ENCODE data around the gene KIT. TPM values are rescaled to one million over a fixed set of nuclear protein-coding genes. Genes with fewer than 3 reads are reported as not detected.

The KIT gene
- total and polyA plus RNA-seq, 2 donors (not counting 1 experiment from before 2014, with no cell fraction given): 0.01 TPM; not detected in 1

GRCh38 chr4:54675721-54676461, 18.1 kb downstream of the KIT start:
- Histone ChIP-seq H3K27me3 (replicated peaks in 1 of 4; ENCODE audit: control extremely low read depth in 1 of 4, control insufficient read depth in 3 of 4, insufficient read depth in 4 of 4, low read length in 3 of 4) (peaks cover 0 to 7% (median 0%) of the 10 kb centered on the region in 4 experiments), H4K20me1 (ENCODE audit: control insufficient read depth, insufficient read depth, low read length, poor library complexity, severe bottlenecking) (no peaks in the 10 kb centered on the region), H3K79me2 (ENCODE audit: control insufficient read depth, insufficient read depth, low read length) (no peaks in the 10 kb centered on the region), H3K9ac (ENCODE audit: low read length) (no peak overlapping the region), H3K27ac (ENCODE audit: low read length in 2 of 2) (no peak overlapping the region), H3K9me3 (ENCODE audit: control extremely low read depth in 1 of 3, control insufficient read depth in 2 of 3, insufficient read depth in 1 of 3, low read length in 2 of 3) (no peaks in the 10 kb centered on the region), H2AFZ (ENCODE audit: insufficient read depth, low read depth, low read length, poor library complexity, severe bottlenecking) (no peak overlapping the region), H3K4me2 (replicated peaks; ENCODE audit: low read depth, low read length, poor library complexity, severe bottlenecking) (no peak overlapping the region), H3K4me3 (ENCODE audit: control extremely low read depth in 1 of 5, extremely low read depth in 1 of 5, insufficient read depth in 1 of 5, low read depth in 2 of 5, low read length in 4 of 5) (no peak overlapping the region), H3K4me1 (ENCODE audit: control insufficient read depth in 2 of 2, insufficient read depth in 2 of 2, low read length in 2 of 2) (no peaks in the 10 kb centered on the region), H3K36me3 (replicated peaks in 1 of 2; ENCODE audit: control extremely low read depth in 1 of 2, control insufficient read depth in 1 of 2, extremely low read depth in 1 of 2, insufficient read depth in 2 of 2, low read length in 1 of 2) (no peaks in the 10 kb centered on the region)
- Mint-ChIP-seq H3K27ac (no peak overlapping the region), H3K9me3 (ENCODE audit: insufficient read depth) (no peaks in the 10 kb centered on the region), H3K27me3 (peaks cover 26% of the 10 kb centered on the region), H3K4me1 (no peaks in the 10 kb centered on the region), H3K4me3 (no peak overlapping the region)
- ATAC-seq (ENCODE audit: low read depth) (no peak), DNase-seq (no peak)
- POLR2A ChIA-PET: no interaction called here
- CTCF ChIA-PET: interaction anchor here (0.9 to 1.2 kb wide), 2 partner anchors 10 to 12 kb away, joined by 3 to 4 read pairs; no protein-coding TSS in a partner anchor
- intact Hi-C loops (cut with micrococcal nuclease): no loop called here
- TF ChIP-seq, protein P1, sequence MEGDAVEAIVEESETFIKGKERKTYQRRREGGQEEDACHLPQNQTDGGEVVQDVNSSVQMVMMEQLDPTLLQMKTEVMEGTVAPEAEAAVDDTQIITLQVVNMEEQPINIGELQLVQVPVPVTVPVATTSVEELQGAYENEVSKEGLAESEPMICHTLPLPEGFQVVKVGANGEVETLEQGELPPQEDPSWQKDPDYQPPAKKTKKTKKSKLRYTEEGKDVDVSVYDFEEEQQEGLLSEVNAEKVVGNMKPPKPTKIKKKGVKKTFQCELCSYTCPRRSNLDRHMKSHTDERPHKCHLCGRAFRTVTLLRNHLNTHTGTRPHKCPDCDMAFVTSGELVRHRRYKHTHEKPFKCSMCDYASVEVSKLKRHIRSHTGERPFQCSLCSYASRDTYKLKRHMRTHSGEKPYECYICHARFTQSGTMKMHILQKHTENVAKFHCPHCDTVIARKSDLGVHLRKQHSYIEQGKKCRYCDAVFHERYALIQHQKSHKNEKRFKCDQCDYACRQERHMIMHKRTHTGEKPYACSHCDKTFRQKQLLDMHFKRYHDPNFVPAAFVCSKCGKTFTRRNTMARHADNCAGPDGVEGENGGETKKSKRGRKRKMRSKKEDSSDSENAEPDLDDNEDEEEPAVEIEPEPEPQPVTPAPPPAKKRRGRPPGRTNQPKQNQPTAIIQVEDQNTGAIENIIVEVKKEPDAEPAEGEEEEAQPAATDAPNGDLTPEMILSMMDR (IDR thresholded peaks at IDR 0.05): no peak
- no peak for TF ChIP-seq EZH2 (IDR thresholded peaks at IDR 0.05; ENCODE audit: borderline replicate concordance, insufficient read depth, low read depth, low read length, poor library complexity, severe bottlenecking)
- 71% methylated on average over 10 of the region's 12 CpGs for WGBS (ENCODE audit: insufficient coverage)

DNA sequence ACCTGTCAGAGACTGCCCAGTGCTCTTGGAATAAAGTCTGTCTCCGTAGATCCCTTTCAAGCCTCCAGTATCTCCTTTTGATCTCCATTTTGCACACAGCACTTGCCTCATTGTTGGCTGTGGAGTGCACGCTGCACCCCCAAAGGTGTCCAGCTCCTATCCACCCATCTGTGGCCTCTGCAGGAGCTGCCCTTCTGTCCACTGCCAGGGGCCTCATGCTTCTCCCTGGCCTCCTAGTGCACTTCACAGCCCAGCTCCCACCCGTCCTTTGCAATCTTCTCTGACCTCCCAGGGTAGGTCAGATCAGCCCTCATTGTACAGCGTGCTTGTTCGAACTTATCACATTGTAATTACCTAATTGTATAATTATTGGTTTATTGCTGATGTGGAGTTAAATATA, 18.9 kb downstream of the KIT start:
- intact Hi-C loops (cut with micrococcal nuclease): no loop called here

More for the DNA sequence above, 18.9 kb downstream of the KIT start:
- H3K4me1 ChIP-seq (ENCODE audit: control insufficient read depth in 2 of 2, insufficient read depth in 2 of 2, low read length in 2 of 2): no peaks in the 10 kb centered on the region
- no peaks in the 10 kb centered on the region for H3K9me3 ChIP-seq (ENCODE audit: control extremely low read depth in 1 of 3, control insufficient read depth in 2 of 3, insufficient read depth in 1 of 3, low read length in 2 of 3)
- TF ChIP-seq EZH2 (IDR thresholded peaks at IDR 0.05; ENCODE audit: borderline replicate concordance, insufficient read depth, low read depth, low read length, poor library complexity, severe bottlenecking): no peak
- TF ChIP-seq, protein P1 (IDR thresholded peaks at IDR 0.05): no peak
- no peak overlapping the region for H3K27ac Mint-ChIP-seq
- ChIA-PET POLR2A (no interaction called here), CTCF (interaction anchor here (0.9 kb wide), 1 partner anchor 9 kb away, joined by 3 read pairs; no protein-coding TSS in a partner anchor)
- H3K9ac ChIP-seq (ENCODE audit: low read length): no peak overlapping the region
- no peak for DNase-seq
- H3K27ac ChIP-seq (ENCODE audit: low read length in 2 of 2): no peak overlapping the region
- H3K4me3 ChIP-seq (ENCODE audit: control extremely low read depth in 1 of 5, extremely low read depth in 1 of 5, insufficient read depth in 1 of 5, low read depth in 2 of 5, low read length in 4 of 5): no peak overlapping the region
- H3K4me3 Mint-ChIP-seq: no peak overlapping the region
- peaks cover 0 to 7% (median 0%) of the 10 kb centered on the region in 4 experiments for H3K27me3 ChIP-seq (replicated peaks in 1 of 4; ENCODE audit: control extremely low read depth in 1 of 4, control insufficient read depth in 3 of 4, insufficient read depth in 4 of 4, low read length in 3 of 4)
- no peaks in the 10 kb centered on the region for H3K36me3 ChIP-seq (replicated peaks in 1 of 2; ENCODE audit: control extremely low read depth in 1 of 2, control insufficient read depth in 1 of 2, extremely low read depth in 1 of 2, insufficient read depth in 2 of 2, low read length in 1 of 2)
- H3K4me2 ChIP-seq (replicated peaks; ENCODE audit: low read depth, low read length, poor library complexity, severe bottlenecking): no peak overlapping the region
- H3K4me1 Mint-ChIP-seq: no peaks in the 10 kb centered on the region
- no peaks in the 10 kb centered on the region for H3K79me2 ChIP-seq (ENCODE audit: control insufficient read depth, insufficient read depth, low read length)
- peaks cover 26% of the 10 kb centered on the region for H3K27me3 Mint-ChIP-seq
- 89% methylated on average over 3 of the region's 5 CpGs for WGBS (ENCODE audit: insufficient coverage)
- no peak for ATAC-seq (ENCODE audit: low read depth)
- H4K20me1 ChIP-seq (ENCODE audit: control insufficient read depth, insufficient read depth, low read length, poor library complexity, severe bottlenecking): no peaks in the 10 kb centered on the region
- H2AFZ ChIP-seq (ENCODE audit: insufficient read depth, low read depth, low read length, poor library complexity, severe bottlenecking): no peak overlapping the region
- H3K9me3 Mint-ChIP-seq (ENCODE audit: insufficient read depth): no peaks in the 10 kb centered on the region
